Stimulated activated CD8-positive, alpha-beta memory T cell treated with anti-CD3 and anti-CD28 coated beads, Interleukin-4, amount 100 ng/mL, for 48 hours (primary cell): ENCODE measurements around the gene KLHL15.
A peak's percentile ranks its signal among the peaks of the same experiment; 100 is the strongest.
"Not testable (repeated sequence)": the region's sequence is repeated elsewhere in the genome, so short reads cannot be mapped to it uniquely, and the experiment has no call there.

Experiments
- DNase-seq: peaks from one replicate; pipeline ENCODE4 v3.0.0-alpha.2; 2020

KLHL15 gene, protein sequence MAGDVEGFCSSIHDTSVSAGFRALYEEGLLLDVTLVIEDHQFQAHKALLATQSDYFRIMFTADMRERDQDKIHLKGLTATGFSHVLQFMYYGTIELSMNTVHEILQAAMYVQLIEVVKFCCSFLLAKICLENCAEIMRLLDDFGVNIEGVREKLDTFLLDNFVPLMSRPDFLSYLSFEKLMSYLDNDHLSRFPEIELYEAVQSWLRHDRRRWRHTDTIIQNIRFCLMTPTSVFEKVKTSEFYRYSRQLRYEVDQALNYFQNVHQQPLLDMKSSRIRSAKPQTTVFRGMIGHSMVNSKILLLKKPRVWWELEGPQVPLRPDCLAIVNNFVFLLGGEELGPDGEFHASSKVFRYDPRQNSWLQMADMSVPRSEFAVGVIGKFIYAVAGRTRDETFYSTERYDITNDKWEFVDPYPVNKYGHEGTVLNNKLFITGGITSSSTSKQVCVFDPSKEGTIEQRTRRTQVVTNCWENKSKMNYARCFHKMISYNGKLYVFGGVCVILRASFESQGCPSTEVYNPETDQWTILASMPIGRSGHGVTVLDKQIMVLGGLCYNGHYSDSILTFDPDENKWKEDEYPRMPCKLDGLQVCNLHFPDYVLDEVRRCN

DNA sequence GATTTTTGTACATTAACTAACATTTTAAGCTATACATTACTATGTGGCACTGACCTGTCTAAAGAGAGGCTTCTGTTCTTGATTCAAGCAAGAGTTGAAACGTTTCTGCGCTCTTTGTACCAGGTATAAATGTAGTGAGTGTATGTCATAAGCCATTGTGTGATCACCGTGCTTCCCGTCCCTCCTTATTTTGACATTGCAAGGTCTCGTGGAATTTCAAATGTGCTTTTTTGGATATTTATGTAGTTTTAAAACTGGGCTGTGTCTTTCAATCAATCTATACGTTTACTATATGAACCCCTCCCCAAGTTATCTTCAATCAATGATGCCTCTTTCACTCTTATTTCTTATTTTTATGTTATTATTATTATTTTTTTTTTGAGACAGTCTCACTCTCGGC, at the start of gene KLHL15:
TSS of gene KLHL15 (minus strand) at position 101 of the 400 bp plus-strand sequence. CDS start 20,493 bp downstream, outside the sequence.
- DNase-seq = no peak

DNA sequence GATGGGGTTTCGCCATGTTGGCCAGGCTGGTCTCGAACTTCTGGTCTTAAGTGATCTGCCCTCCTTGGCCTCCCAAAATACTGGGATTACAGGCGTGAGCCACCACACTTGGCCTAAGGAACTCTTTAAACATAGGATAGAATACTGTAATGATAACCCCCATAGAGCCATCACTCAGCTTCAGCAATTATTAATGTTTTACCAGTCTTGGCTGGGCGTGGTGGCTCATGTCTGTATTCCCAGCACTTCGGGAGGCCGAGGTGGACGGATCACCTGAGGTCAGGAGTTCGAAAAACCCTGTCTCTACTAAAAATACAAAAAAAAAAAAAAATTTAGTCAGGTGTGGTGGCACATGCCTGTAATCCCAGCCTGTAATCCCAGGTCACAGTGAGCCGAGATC, 42.9 kb upstream of the KLHL15 start:
- no peak for DNase-seq

DNA sequence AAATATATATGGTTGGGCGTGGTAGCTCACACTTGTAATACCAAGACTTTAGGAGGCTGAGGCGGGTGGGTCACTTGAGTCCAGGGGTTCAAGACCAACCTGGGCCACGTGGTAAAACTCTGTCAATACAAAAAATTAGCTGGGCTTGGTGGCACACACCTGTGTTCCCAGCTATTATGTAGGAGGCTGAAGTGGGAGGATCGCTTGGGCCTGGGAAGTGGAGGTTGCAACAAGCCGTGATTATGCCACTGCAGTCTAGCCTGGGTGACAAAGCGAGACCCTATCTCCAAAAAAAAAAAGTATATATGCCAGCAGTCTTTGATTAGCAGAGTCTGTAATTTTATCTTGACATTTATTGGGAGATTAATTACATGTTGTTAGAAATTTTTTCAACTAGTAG, 36.5 kb upstream of the KLHL15 start:
- DNase-seq = no peak

DNA sequence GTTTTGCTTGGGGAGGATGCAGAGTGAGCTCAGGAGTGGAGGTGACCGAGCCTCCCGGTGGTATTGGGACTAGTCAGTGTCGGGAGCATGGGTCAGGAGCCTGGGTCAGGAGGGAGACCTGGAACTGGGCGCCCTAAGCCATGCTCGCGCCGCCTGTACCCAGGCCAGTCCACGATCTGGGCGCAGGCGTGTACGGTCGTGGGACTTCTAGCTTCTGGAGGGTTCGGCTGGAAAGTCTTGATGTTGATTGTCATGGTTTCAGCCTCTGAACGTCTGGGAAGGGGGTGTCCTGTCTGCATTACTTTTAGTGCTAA, 28.0 kb upstream of the KLHL15 start:
- DNase-seq = no peak

DNA sequence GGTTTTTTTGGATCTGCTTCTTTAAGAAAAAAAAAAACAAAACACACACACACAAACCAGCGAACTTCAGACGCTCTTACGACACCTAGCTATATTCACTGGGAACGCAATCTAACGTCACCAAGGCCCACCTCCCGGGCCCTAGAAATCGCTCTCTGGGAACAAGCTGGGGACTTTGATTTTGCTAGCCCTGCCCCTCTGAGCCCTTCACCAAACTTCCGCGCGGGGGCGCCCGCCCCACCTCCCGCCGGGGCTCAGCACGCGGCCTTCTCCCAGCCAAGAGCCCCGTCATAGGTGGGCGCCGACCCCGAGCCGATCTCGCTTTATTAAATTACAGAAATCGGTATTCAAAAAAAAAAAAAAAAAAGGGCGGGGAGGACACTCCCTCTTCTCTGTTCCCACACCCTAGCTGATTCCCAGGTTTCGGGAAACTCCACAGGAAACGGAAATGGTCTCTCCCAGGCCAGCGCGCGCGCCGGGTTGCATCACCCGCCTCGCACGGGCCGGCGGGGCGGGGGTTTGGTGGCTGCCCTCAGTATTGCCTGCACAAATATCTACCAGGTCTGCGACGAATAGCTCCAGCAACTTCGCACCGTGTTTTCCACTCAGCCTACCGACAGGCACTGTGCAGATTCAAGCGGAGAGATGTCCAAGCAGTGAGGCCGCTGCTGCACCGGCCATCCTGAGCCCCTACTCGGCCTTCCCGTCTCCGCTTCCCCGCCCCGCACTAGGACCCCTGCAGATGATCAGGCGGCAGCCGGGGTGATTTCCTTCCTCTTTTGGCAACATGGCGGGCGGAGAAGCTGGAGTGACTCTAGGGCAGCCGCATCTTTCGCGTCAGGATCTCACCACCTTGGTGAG, 27.4 kb upstream of the KLHL15 start, which contains the start of gene EIF2S3:
TSS of gene EIF2S3 (plus strand) at position 775 of the 861 bp plus-strand sequence. CDS start at position 788, 13 bp downstream.
- peak; percentile 83 for DNase-seq

DNA sequence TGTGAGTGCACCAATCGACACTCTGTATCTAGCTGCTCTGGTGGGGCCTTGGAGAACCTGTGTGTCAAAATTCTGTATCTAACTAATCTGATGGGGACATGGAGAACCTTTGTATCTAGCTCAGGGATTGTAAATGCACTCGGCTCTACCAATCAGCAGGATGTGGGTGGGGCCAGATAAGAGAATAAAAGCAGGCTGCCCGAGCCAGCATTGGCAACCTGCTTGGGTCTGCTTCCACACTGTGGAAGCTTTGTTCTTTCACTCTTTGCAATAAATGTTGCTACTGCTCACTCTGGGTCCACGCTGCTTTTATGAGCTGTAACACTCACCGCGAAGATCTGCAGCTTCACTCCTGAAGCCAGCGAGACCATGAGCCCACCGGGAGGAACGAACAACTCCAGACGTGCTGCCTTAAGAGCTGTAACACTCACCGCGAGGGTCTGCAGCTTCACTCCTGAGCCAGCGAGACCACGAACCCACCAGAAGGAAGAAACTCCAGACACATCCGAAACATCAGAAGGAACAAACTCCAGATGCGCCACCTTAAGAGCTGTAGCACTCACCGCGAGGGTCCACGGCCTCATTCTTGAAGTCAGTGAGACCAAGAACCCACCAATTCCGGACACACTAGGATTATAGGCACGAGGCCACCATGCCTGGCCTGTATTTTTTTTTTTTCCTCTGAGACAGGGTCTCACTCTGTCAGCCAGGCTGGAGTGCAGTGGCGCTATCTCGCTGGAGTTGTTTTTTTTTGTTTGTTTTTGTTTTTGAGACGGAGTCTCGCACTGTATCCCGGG, 23.7 kb upstream of the KLHL15 start:
- DNase-seq = not testable (repeated sequence)

DNA sequence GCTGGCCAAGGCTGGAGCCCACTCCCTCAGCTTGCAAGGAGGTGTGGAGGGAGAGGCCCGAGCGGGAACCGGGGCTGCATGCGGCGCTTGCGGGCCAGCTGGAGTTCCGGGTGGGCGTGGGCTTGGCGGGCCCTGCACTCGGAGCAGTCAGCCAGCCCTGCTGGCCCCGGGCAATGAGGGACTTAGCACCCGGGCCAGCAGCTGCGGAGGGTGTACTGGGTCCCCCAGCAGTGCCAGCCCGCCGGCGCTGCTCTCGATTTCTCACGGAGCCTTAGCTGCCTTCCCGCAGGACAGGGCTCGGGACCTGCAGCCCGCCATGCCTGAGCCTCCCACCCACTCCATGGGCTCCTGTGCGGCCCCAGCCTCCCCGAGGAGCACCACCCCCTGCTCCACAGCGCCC, 22.7 kb upstream of the KLHL15 start:
- not testable (repeated sequence) for DNase-seq

DNA sequence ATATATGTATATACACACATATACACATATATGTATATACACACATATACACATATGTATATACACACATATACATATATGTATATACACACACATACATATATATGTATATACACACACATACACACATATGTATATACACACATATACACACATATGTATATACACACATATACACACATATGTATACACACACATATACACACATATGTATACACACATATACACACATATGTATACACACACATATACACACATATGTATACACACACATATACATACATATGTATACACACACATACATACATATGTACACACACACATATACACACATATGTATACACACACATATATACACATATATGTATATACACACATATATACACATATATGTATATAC, 19.1 kb upstream of the KLHL15 start:
- not testable (repeated sequence) for DNase-seq

DNA sequence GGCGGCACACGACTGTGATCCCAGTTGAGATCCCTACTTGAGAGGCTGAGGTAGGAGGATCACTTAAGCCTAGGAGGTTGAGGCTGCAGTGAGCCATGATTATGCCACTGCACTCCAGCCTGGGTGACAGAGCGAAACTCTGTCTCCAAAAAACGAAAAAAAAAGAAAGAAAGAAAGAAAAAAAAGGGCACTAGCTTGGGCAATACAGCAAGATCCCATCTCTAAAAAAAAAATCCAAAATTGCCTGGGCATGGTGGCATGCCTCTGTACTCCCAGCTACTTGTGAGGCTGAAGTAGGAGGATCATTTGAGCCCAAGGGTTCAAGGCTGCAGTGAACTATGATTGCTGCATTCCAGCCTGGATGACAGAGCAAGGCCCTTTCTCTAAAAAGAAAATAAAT, 10.7 kb upstream of the KLHL15 start:
- no peak for DNase-seq

DNA sequence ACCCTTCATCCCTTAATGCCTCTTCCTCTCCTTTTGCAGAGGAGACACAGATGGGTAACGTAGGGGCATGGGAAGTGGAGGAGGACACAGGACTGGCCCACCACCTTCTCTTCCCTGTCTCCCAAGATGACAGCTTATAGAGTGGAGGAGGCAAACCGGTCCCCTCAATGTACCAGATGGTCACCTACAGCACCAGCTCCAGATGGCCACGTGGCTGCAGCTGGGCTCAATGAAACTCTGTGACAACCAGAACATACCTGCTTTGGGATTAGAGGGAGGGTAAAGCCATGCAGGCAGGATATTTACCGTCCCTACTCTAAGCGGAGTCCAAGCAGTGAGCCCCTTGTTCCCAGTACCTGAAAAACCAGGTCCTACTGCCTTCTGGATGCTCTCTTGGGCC, 7.5 kb upstream of the KLHL15 start:
- no peak for DNase-seq

DNA sequence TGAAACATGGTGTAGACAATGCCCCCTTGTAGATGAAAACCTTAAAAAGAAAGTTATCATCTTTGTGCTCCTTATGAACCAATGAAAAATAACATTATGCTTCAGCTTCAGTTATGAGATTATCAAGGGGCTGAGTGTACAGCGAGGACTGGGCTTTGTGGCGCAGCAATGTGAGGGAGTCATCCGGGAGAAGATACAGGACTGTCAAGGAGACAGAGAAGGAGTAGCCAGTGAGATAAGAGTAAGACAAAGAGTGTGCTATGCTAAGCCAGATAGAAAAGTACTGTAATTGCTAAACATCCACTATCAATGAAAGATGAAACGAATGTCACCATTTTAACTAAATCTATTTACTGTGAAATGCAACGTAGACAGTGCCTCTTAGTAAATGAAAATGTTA, 3.6 kb upstream of the KLHL15 start:
- no peak for DNase-seq

DNA sequence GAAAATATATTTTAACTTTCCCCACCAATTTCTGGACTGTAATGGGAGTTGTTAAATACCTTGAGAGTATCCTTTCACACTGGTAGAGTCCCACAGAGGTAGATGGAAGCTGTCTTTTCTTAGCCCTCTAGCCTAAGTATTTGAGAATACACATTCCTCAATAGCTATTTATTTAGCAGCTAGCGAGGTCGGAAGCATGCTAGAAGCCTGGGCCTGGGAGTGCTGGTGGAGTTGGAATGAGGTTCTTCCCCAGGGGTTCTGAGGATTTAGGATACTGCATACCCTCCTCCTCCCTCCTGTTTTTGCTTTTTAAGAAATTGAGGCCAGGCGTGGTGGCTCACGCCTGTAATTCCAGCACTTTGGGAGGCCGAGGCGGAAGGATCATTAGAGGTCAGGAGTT, 999 bp upstream of the KLHL15 start:
- DNase-seq = no peak

DNA sequence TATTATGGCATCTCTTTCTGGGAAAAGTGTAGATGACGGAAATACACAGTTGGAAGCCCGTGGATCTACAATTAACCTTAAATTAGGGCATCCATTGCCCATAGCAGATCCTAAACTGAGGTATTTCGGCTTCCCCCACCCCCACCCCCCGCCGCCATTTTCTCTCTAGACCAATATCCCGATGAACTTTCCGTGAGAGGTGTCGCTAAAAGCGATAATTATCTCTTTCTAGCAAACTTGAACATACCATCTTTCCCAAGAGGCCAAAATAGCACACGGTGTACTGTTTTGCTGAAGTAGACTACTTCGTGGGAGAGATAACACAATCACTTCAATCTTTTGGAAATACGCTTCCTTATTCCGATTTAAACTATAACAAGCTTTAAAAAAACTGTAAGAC, 554 bp downstream of the KLHL15 start:
- no peak for DNase-seq

DNA sequence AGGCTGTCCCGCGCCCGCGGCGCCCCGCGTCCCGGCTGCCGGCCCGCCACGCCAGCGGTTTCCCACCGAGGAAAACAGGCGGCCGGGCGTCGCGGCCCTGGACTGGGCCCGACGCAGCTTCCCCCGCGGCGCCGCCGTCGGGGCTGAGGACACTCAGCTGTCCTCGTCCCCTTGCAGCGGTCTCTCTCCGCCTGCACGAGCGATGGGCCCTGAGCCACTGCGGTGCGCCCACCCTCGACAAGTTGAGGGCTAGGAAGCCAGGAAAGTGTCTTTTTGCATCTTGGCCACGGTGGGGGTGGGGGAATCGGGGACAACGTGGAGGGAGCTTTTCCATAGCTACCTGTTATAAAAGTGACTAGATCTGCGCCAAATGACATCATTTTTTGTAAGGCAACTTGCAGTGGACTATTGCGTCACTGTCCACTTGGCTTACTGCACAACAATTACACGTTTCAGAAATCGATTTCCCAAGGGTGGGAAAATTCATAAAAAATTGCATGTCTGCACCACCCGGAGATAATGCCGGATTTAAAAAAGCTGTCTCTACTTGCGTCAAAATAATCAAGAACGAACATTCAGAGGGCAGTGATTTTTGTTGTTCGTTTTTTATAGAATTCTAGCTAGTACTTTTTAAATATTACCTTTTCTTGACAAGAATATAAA, 1.1 kb downstream of the KLHL15 start:
- no peak for DNase-seq

DNA sequence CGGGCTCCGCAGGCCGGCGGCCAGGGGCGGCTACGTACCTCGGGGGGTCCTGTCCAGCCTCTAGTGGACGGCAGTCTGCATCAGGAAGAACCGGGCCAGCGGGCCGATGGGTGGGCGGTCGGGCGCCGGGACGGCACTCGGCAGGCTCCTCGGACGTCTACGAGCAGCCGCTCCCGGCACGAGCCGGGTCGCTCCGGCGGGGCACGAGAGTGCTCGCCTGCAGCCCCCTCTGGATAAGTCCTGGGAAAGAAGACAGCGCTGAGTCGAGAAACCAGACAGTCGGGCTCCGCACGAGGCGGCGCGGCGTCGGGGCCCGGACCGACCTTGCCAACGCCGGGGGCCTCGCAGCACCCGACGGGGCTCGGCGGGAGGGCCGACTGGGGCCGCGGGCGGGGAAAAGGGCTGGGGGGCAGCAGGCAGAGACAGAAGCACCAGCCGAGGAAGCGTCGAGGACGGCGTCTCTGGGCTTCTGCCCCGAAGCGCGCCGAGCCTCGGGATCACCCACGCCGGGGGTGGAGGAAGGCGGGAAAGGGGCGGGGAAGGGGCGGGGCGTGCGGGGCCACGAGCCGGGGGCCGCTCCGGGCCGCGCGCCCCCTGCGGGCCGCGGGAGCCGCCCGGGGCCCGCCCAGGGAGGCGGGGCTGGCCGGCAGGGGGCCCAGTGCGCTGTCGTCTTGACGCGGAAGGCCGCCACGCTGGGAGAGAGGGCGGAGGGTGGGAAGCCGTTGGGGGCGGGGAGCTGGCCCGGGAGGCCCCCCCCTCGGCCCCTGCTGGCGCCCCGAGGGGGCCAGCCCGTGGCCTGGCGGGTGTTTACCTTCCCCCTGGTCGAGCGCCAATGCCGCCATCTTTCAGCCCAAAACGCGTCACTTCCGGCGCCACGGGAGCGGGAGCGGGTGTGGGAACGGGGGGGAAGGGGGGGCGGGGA, 1.9 kb downstream of the KLHL15 start:
- DNase-seq = peak; percentile 84

DNA sequence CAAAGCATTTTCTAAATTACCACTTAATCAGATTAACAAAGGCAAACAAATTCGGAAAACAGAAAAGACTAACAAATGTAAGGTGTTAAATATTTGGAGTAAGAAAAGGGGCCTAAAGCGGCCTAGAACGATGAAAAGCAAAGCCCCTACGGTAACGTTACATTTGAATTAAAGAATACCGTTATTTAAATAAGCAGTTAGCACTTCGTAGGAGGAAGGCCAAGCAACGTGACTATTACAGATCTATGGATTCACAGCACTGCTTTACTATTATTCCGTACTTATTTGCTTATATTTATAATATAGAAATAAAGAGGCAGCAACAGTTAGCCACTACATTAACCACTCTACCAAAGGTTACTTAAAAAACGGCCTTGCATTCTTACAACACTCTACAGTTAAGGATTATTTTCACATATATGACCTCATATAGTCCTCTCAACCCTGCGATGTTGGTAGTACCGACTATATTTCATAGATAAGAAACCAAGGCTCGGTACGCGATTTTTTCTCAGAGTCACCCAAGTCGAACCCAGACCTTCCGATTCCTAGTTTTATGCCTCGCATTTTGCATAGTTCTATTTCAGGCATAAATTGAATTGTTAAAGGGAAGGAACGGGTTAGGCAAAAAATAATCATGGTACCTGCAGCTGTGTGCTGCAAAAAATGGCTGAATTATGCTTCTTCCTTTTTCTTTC, 2.9 kb downstream of the KLHL15 start:
- DNase-seq = no peak

DNA sequence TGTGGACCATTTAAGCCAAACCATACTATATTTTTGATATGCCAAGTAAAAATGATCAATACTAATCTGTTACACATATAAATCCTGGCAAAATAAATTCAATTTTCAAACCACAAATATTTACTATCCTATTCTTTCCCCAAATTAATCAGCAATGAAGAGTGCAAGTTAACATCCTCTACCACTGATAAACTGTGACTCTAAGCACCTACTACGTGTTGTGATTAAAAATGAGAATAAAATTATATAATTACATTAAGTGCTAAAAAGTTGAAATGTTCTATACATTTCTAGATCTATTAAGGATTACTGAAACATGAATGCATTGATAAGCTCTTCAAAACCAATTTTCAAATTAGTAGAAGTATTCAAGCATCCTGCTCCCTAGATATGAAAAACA, 3.4 kb downstream of the KLHL15 start:
- no peak for DNase-seq

DNA sequence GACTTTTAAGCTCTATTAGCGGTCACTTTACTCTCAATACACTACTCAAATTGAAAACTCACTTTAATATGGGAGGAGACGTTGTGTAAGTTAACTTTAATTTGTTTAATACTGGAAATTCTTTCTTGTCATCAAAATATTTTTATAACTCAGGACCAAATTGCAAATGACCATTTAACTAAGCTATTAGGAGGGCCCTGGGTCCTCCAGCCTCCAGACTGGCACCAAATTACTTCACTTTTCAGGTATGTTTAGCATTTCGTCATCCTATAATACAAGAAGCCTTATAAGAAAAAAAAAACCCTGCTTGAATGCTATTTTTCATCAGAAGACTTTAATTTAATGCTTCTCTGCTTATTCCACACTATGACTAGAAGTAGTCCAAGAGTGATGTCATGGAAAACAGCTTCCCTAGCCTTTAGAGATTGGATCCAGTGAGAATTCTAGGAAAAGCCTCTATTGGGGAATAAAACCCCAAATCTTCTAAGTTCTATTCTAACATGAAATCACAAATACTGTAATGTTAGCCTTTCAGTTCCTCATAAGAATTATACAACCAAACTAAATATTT, 6.6 kb downstream of the KLHL15 start:
- no peak for DNase-seq

DNA sequence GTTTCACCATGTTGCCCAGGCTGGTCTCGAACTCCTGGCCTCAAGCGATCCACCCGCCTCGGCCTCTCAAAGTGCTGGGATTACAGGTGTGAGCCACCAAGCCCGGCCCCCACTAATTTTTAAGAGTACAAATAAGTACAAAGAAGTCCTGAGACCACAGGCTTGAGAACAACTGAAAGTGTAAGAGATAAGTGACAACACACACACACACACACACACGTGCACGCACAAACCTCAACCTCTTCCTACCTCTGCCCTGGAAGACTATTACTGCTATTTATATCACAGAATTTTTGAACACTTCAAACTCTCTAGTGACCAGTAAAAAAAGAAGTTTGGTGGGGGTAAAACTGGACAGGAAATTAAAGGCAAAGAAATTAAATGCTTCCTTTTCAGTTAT, 7.5 kb downstream of the KLHL15 start:
- no peak for DNase-seq

DNA sequence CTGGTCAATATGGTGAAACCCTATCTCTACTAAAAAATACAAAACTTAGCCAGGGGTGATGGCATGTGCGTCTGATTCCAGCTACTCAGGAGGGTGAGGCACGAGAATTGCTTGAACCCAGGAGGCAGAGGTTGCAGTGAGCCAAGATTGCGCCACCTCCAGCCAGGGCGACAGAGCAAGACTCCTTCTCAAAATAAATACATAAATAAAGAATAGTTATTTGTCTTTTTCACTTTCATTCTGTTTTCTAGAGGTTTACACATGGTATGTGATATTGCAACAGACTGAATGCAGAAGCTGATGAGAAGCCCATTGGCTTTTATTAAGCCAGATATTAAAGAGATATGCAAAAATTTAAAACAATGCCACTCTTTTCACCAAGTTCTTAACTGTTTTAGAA, 8.2 kb downstream of the KLHL15 start:
- DNase-seq = no peak
